CD4-positive, alpha-beta T cell treated with Interleukin-12 subunit alpha and Interleukin-12 subunit beta, for 1 hour (primary cell): Measurements from ENCODE around the gene P4HTM.

Source experiments
- DNase-seq: peaks from one replicate; pipeline ENCODE4 v3.0.0-alpha.2; 2020

Gene P4HTM

DNA sequence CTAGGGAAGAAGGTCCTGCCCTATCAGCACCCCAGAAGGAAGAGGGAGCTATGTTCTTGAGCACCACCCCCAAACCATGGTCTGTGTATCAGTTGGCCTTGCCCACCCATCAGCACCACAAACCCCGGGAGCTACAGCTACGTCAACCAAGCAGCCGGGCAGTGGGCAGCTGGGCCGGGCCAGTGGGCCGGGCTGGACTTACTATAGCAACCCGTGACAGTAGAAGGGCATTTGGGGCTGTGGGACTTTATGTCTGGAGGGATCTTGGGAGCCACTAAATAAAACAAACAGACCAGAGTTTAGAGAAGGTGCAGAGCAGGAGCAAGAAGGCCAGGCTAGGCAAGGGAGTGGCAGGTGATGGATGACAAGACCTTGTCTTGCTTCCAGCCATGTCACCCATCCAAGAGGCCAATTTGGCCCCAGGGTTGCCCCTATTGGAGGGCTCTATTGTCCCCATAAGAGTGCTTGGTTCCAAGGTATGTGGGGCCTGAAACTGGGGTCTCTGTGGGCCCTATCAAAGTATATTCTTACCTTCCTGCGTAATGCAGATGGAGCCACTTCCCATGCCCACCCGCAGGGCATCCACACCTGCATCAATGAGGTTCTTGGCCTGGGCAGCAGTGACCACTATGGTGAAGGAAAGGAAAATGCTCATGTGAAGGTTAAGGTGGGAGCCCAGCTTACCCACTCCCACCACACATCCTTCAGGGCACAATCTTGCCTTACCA, 35.9 kb downstream of the P4HTM start:
- DNase-seq = no peak

- no peak for DNase-seq
Measured at GRCh38 chr3:49026536-49026935, 36.5 kb downstream of the P4HTM start.

- DNase-seq = no peak
Measured at GRCh38 chr3:49027634-49028033, 37.6 kb downstream of the P4HTM start.

DNA sequence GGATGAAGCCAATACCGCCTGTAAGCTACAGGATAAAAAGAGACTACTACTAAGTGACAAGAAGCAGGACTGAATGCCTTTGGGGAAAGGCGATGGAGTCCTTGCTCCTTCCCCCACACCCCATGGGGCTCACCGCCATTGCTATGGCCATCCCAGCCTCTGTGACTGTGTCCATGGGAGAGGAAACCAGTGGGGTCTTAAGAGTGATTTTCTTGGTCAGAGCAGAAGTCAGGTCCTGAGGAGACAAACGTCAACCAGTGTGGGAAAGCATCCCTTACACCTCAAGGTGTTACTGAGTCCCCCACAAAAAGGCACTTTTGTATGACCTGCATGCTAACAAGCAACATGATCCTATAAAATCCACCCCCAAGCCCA, 38.2 kb downstream of the P4HTM start:
- DNase-seq = no peak

- DNase-seq = peak; percentile 96
Measured at GRCh38 chr3:49028673-49029562, 38.9 kb downstream of the P4HTM start, which contains the start of gene IMPDH2. Gene IMPDH2, minus strand, starts transcription at chr3:49029398. Its CDS starts 48 bp downstream, at chr3:49029350.

DNA sequence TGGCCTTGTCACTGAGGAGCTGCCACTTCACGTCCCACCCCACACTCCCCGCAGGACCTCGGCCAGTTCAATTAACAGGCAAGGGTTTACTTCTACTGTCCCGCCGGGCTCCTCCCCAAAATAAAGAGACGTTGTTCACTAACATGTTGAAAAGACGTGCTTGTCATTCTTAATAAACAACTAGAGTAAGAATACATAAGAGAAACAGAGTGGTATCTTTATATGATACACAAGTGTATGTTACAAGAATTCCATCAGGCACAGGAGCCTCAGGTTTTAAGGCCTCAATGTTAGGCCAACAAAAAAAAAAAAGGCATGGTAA, 39.5 kb downstream of the P4HTM start:
- DNase-seq = no peak

DNA sequence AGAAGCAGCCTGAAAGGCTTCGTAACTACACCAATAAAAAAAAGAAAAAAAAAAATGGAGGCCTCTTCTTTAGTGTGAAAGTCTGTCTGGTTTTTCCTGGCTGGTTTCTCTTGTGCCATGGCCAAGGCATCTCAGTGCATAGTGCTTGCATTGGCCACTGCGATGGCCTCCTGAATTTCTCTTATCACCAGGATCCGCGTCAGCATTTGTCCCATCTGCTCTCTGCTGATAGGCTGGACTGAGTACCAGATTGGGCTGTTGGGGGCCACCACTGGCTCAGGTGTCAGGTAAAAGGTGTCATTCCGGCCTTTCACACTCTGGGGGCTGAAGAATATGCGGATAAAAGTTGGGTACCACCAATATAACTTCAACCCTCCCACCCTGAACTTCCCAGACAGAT, 40.3 kb downstream of the P4HTM start:
- no peak for DNase-seq

DNA sequence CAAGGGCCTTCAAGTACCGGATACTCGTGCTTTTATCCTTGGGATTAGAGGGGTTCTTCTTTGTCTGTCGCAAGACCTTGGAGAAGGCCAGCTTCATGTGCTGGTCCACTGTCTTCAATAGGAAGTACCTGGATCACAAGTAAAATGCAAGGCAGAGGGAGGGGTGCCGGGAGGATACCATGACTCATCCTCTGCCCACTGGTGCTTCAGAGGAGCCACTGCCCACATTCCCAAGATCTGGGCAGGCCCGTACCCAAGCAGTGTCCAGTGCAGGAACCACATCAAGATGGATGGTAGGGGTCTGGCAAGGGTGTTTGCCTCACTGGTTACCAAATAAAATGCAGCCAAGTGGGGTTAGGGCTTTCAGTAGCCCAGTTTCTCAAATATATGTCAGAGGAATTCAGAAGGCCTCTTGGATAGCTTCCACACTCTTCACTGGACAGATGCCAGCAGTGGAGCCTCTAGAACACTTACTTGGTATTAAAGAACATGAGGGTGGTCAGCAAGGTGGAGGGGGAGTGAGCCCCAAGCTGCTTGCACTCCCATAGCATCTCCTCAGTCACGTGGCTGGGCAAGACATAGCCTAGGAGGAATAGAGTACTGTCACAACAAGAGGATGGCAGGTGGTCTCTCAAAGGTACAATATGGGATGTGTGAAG, 42.7 kb downstream of the P4HTM start:
- no peak for DNase-seq

GRCh38 chr3:49034650-49035049, 44.6 kb downstream of the P4HTM start:
- DNase-seq = no peak

- no peak for DNase-seq
Measured at GRCh38 chr3:49035281-49035680, 45.2 kb downstream of the P4HTM start.

- no peak for DNase-seq
Measured at GRCh38 chr3:49053543-49053942, 63.5 kb downstream of the P4HTM start.

DNA sequence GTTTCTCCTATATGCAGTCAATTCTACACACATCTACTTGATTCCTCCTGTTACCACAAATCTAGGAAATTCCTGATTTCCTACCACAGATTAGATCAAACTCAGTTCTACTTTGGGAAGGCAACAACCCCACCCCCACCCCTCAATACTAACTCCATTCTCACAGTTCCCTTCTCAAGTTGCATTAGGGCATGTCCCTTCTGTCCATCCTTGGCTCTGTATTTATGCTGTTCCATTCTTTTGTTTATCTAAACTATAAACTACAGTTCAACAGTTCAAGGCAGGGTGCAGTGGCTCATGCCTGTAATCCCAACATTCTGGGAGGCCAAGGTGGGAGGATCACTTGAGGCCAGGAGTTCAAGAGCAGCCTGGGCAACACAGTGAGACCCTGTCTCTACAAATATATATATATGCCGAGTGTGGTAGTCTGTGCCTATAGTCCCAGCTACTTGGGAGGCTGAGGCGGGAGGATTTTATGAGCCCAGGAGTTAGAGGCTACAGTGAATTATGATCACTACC, 64.4 kb downstream of the P4HTM start:
- DNase-seq = no peak
